Measurements from ENCODE around the gene RAB10.

DNA sequence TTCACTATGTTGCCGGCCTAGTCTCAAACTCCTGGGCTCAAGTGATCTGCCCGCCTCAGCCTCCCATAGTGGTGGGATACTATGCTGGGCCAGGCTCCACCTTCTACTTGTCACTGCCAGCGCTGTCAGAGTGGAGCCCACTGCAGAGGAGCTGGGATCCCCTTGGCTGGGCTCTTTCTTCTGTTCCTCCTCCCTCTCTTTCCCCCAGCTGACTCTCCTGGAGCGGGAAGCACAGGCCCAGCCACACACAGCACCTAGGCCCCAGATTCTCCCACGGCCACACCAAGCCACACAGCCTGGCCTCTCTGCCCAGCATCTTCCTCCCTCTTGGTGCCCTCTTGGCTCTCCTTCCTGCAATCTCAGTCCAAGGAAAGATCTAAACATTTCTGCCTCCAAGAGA, 135.3 kb downstream of the RAB10 start:
- TF ChIP-seq EZH2 (IDR thresholded peaks at IDR 0.05; ENCODE audit: insufficient read depth, poor library complexity, severe bottlenecking) = no peak
- TF ChIP-seq EZH2phosphoT487 (IDR thresholded peaks at IDR 0.05; ENCODE audit: insufficient read depth, low read depth) = no peak
